ENCODE results near the gene ABCA2.

- peak in 1 of 3 donors; percentile 46 for TF ChIP-seq CTCF (IDR thresholded peaks at IDR 0.05)
- TF ChIP-seq POLR2A (IDR thresholded peaks at IDR 0.05): no peak
Measured at GRCh38 chr9:136983656-136984314, 44.3 kb downstream of the ABCA2 start.
